GM21447 (cell line): ENCODE measurements around the gene NECAB2.

Source experiments
- ATAC-seq: cut with Tn5 transposase; IDR thresholded peaks from one replicate; pipeline ENCODE4 v1.9.1; 2021; ENCODE audit not compliant: unreplicated experiment

Gene NECAB2

DNA sequence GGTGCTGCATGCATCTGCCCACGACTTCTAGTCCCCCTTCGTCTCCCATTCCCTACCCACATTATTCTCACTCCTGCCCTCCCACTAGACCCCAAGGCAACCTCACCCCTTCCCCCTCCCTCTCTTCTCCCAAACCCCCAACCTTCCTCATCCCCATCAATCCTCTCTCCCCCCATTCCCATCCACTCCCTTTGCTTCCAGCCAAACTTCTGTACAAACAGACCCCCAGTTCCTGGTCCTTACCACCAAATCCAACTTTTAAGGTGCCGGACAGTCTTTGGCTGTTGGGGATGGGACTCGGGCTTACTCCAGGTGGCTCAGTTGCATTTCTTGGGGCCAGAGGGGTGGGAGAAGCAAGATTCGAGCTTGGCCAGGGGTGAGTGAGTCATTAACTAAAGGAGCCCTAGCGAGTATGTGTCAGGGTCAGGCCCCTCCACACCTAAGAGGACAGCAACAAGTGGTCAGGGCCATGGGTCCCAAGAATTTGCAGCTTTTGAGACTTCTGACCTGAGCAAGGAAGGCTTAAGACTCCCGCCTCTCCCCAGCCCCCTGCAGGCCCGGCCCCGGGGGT lies 74.3 kb downstream of the NECAB2 start, which contains the start of gene SLC38A8:
SLC38A8 (minus strand) TSS at position 488 of the 571 bp plus-strand sequence. CDS start 638 bp downstream, outside the sequence.
- no peak for ATAC-seq

DNA sequence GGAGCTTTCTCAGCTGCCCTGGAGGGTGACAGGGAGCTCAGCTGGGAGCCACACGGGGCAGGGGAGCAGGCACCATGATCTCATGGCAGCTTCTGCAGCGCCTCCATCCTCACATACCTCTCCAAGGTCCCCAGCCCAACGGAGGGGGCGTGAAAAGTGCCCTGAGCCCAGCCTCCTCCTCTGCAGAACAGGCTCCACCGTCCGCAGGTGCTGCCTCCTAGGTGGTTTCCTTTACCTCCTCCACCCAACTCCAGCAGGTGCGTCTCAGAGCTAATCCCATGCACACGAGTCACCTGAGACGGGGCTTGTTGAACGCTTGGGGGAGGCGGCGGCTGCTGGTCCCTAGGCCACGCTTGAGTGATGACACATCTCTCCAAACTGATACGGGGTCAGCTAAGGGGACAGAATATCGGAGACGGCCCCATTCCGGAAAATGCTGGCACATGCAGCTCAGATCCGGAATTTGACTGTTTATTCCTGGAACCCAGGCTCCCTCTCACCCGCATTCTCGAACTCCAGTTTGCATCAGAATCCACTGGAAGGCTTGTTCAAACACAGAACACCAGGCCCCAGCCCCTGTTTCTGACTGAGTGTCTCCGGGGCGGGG lies 74.9 kb downstream of the NECAB2 start:
- ATAC-seq = no peak

DNA sequence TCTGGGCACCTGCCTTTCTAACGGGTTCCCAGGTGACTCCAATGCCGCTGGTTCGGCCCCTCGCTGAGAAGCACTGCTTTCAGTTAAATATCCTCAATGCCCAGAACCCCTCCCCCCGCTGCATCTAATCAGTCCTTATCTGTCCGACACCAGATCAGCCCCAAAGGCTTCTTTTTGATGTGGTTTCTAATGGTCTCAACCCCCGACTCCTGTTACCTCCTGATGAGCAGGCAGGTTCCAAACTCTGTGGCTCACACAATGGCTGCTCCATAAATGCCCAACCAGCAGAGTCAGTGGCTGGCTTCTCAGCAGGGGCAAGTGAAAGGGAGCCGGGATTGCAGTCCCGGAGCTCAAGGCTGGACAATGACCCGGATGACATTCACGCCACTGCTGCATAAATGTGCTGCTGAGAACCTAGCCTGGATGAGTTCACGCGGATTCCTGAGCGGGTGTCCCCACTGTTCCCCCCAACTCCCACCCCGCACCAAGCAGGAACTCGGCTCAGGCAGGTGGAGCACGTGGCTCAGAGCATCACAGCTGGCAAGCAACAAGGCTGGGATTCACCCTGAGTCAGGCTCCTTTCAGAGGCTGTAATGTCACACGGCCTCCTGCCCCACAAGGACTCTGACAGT lies 75.6 kb downstream of the NECAB2 start:
- ATAC-seq = no peak

DNA sequence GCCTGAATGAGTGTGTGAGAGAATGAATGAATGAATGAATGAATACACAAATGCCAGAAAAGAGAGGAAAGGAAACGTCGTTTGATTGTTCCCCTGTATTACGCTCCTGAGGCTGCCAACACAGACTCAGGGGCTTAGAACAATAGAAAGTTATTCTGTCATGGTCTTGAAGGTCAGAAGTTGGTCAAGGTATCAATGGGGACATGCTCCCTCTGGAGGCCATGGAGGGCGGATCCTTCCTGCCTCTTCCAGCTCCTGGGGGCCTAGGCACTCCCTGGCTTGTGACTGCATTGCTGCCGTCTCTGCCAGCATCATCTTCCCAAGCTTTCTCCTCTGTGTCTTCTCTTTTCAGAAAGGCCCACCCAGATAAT lies 76.1 kb downstream of the NECAB2 start:
- ATAC-seq = no peak

DNA sequence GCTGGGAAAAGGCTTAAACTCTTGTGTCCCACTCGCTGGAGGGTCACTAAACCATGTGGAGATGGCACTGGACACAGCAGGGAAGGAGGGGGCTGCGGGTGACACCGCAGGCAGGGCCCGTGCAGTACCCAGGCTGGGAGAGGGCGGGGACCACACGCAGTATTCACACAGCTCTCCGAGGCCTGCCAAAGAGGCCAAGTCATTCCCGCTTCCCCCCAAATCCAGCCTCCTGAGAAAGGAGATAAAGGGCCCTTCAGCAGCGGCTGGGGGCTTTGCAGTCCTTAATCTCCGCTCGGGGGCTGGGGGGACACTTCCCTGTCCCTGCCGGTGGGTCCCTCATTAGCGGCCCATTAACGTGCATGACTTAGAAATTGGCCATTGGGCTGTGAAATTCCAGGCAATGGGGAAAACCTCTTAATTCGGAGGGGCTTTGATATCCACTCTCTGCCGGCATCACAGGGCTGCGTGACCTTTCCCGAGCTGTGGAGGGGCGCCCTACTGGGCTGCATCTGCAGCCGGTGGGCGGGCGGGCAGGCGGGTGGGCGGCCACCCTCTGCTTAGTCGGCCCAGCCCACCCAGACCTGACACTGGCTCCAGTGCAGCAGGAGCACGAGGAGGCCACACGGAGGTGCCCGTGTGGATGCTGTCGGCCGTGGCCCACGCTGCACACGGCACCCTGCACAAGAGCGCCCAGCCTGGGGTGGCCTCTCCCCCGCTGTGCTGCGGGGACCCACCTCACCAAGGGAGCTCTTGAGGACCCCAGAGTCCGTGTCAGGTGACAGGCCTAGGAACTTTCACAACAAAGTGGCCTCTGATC lies 77.2 kb downstream of the NECAB2 start:
- no peak for ATAC-seq

DNA sequence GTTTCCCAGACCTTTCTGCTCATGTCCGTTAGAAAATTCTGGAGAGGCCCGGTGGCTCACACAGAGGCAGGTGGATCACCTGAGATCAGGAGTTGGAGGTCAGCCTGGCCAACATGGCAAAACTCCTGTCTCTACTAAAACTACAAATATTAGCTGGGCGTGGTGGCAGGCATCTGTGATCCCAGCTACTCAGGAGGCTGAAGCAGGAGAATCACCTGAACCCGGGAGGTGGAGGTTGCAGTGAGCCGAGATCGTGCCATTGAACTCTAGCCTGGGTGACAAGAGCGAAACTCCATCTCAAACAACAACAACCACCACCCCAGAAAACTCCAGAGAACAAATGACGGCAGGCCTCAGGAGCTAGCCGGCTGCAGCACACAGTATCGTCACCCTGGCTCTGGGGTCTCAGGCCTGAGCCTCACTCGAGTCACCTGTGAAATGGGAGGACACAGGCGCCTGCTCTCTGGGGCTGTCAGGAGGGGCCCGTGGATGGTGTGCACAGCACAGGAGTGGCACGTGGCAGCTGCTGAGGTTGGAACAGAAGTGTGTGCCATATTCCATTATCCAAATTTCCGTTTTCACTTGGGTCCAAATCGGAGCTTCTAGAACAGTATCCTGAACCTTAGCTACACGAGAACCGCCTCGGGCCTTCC lies 77.9 kb downstream of the NECAB2 start:
- ATAC-seq = no peak

DNA sequence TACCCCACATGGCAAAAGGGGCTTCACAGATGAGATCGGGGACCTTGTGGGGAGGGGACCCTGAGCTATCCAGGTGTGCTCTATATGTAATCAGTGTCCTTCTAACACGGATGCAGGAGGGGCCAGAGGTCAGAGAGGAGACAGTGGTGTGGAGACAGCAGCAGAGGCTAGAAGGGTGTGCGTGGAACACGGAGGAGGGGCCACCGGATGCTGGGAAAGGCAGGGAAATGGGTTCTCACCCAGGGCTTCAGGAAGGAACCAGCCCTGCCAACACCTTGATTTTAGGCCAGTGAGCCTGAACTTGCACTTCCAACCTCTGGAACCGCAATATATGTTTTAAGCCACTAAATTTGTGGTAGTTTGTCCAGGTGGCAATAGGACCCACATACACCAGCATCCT lies 79.2 kb downstream of the NECAB2 start:
- ATAC-seq = no peak

DNA sequence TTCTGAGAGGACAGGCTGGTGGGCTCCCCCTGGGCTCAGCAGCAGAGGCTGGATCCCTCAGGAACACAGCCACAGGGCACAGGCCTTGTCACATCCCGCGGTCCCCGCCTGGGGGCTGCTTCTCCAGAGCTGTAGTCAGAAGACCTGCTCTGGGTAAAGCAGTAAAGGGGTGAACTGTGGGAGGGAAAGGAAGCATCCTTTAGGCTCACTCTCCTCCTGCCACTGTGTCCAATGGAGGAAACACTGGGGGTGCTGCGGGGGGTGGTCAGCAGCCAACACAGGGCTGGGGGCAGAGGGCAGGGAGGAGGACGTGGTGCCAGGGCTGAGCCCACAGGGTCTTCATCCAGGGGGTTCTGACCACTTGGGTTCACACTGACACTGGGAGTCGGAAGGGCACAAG lies 79.6 kb downstream of the NECAB2 start:
- ATAC-seq = no peak

DNA sequence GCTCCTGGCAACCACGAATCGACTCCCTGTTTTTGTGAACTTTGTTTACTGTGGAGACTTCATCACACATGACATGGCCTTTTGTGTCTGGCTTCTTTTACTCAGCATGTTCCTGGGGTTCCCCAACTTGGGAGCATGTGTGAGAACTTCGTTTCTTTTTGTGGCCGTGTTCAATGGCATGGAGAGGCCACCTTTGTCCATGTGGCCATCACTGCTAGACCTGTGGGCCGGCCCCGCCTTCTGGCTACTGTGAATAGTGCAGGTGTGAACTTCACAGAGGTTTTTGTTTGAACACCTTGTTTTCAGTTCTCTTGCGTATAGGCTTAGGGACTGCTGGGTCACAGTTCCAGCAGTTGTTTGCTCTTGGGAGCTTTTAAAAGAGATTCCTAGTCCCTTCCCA lies 80.2 kb downstream of the NECAB2 start:
- ATAC-seq = no peak

DNA sequence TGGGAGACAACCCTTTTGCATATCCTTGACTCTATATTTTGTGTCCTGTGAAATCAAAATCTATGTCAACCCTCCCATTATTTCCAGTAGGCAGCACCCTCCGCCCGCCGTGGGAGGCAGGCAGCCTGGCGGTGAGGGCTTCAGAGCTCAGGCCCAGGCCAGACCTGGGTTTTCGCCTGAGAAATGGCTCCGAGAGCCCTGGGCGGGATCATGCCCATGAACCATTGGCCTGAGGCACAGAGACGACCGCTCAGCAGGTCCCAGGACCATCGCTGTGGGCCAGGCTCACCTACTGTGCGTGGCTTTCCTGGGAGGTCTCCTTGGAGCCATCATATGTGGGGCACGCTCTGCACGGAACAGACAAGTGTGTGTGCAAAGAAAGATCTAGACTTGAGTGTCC lies 80.8 kb downstream of the NECAB2 start:
- ATAC-seq = no peak

DNA sequence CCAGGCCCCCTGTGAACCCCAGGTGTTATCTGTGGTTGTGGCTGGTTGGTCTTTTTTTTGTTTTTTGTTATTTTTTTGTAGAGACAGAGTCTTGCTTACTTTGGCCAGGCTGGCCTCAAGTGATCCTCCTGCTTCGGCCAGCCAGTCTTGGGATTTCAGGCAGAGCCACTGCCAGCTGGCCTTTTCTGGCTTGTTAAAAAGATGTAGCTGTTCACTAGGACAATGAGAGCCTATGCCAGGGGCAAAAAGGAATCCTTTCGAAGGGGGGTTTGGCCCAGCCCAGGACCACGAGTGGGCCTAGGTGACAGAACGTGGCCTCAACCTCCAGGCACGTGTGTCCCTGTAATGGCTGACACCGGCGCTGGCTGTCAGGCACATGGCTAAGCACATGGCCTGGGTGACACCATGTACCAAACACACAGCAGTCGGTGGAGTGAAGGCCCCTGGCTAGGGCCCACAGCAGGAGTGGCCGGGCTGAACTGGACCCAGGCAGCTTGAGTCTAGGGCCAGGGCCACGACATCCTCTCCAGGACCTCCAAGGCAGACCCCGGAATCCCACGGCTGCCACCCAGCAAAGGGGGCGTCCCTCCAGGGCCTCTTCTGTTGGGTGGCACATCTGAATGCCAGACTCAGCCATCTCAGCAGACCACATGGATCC lies 81.5 kb downstream of the NECAB2 start:
- no peak for ATAC-seq

DNA sequence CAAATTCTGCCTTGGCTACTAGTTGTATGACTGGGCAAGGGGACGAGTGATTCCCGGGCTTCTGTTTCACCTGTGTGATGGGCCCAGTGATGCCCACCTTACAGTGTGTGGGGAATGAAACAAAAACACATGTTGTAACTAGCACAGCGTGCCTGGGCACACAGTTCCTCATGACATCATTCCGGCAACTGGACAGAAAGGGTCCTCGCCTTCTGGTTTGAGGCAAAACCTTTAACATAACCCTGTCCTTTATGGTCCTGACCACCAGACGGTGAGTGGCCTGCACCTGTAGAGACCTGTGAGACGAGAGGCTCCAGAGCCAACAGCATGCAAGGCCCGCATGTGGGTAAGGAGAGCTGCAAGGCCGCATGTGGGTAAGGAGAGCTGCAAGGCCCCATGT lies 82.3 kb downstream of the NECAB2 start:
- ATAC-seq = no peak

DNA sequence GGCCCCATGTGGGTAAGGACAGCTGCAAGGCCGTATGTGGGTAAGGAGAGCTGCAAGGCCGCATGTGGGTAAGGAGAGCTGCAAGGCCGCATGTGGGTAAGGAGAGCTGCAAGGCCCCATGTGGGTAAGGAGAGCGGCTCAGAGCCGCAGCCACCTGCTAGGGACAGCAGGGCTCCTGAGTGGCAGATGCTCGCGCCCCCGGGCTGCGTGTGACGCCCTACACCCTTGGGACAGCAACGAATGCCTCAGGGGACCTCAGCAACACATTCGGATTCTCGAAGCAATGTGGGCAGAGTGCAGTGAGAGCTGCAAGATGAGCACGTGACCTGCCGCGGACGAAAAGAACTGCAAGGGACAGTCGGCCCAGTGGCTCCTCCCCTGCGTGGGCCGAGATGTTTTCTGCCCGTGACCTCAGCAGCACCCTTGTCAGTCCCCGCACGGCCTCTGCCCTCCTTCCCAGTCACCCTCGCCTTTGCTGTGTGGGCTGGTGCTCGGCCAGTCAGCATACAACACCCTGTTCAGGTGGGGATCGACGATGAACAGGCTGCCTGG lies 84.1 kb downstream of the NECAB2 start:
- no peak for ATAC-seq
